LNCaP clone FGC (cell line): ENCODE data around the gene TBX1.

Experiments
- DNase-seq: peaks from one replicate; pipeline ENCODE4 v3.0.0-alpha.2; 2011; ENCODE audit warnings: low read depth
- H3K4me3 ChIP-seq: 2 replicates; pipeline ENCODE4 v1.5.1; 2011; ENCODE audit warnings: mild to moderate bottlenecking, low read depth, low read length, control low read depth
- CTCF ChIP-seq: IDR thresholded peaks from 2 replicates; pipeline ENCODE4 v1.5.1; 2012; ENCODE audit warnings: mild to moderate bottlenecking; ENCODE audit not compliant: control insufficient read depth, insufficient read depth; ENCODE audit errors: extremely low read depth

TBX1 gene

GRCh38 chr22:19733755-19734154 is 26.8 kb upstream of the TBX1 start:
- H3K4me3 ChIP-seq, result no peak overlapping the region
- TF ChIP-seq CTCF, result no peak
- no peak for DNase-seq

DNA sequence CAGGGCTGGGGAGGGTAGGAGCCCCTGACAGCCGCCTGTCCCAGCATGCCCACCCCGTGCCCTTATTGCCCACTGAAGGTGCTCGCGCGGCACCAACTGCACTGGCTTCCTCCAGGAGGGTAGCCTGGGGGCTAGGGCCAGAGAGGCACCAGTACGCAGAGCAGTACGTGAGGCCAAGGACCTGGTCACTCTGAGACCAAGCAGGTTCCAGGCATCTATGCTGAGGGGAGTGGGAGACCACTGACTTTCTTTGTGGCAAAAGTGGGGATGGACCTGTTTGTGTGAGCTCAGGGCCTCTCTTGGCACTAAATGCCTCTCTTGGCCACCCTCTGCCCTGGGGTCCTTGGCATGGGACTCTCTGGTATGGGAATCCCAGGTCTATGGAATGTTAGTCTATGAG is 26.4 kb upstream of the TBX1 start:
- no peak for TF ChIP-seq CTCF
- no peak overlapping the region for H3K4me3 ChIP-seq
- DNase-seq, result no peak

GRCh38 chr22:19734837-19735382 is 25.7 kb upstream of the TBX1 start:
- DNase-seq, result no peak
- no peak for TF ChIP-seq CTCF
- H3K4me3 ChIP-seq, result no peak overlapping the region

GRCh38 chr22:19735665-19736510 is 24.7 kb upstream of the TBX1 start:
- no peak overlapping the region for H3K4me3 ChIP-seq
- DNase-seq, result no peak
- no peak for TF ChIP-seq CTCF

DNA sequence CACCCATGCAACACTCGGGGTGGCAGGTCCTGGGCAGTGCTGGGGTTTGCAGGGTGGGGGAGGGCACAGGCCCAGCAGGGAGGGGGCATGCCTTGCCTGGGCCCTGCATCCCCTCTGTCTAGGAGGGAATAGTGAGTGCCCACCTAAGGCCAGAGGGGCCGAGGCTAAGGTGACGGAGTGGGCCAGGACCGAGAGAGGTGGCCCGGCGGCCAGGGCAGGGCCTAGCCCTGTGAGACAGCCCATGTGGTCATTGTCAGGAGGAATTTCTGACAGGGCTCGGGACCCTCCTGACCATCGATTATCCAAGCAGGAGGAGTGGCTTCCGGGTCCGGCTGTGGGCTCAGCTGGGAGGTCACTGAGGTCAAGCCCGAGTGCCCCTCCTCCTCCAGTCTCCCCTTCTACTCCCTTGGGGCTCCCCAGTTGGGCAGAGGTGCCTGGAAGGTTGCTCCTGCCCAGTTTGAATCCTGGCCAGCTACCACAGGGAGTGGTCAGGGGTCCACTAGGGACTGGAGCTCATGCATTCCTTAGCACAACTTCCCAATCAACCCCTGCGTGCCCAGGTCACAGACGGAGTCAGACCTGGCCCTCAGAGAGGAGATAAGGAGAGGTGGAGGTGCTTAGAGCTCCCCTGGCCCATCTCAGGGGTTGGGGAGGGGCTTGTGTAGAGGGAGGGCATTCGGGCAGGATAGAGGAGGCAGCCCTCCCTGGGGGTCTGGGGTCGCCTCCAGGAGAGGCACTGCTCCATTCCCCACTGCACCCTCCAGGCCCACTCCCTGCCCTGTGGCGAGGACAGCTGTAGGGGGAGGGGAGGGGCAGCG is 22.5 kb upstream of the TBX1 start:
- H3K4me3 ChIP-seq, result no peak overlapping the region
- no peak for DNase-seq
- no peak for TF ChIP-seq CTCF

DNA sequence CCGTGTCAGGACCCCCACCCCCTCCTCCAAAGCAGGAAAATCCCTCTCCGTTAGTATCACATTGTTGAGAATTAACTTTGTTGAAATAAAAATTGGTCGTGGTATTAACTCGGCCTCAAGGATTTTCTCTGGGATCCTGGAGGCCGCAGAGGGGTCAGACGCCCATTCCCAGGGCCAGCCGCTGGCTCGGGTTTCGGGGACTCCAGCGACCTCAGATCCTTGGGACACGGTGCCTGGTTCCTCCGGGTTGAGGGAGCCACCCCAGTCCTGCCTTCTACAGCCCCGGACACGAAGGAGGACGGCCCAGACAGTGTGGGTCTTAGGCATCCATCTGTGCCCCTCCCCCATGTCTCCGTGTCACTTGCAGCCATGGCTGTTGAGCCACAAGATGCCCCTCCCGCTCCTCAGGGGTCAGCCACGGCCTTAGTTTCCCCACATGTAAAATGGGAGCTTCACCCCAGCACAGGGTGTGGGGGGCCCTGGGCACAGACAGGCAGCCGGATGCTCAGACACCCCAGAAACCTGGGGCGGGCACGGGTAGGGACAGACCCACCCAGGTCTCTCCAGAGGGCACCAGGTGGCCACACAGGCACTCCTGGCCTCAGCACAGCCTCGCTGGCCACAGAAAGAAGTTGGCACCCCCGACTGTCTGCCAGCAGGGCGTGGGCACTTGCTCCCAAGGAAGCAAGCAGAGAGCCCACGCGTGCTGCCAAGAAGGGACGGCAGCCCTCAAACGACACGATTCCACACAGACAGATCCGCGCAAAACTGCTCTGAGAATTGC is 21.7 kb upstream of the TBX1 start:
- TF ChIP-seq CTCF, result no peak
- no peak for DNase-seq
- no peak overlapping the region for H3K4me3 ChIP-seq
